A673 (cell line): ENCODE measurements around the gene TOPAZ1.

Experiments used
- EZH2 ChIP-seq: fragments of 200-600 bp; sonication (generic); IDR thresholded peaks from 2 replicates; pipeline ENCODE4 v1.6.1; 2017; ENCODE audit warnings: borderline replicate concordance, low read depth, mild to moderate bottlenecking, mixed read lengths, antibody characterized with exemption, low read length; ENCODE audit not compliant: poor library complexity, severe bottlenecking
- TF ChIP-seq, protein P1 (sequence below): fragments of 300-800, 200-600 bp; sonication (generic); conservative IDR thresholded peaks from 2 replicates; pipeline ENCODE4 v1.5.1; 2017; ENCODE audit warnings: low read depth, mild to moderate bottlenecking, antibody characterized with exemption, low read length, moderate library complexity, mixed read lengths

DNA sequence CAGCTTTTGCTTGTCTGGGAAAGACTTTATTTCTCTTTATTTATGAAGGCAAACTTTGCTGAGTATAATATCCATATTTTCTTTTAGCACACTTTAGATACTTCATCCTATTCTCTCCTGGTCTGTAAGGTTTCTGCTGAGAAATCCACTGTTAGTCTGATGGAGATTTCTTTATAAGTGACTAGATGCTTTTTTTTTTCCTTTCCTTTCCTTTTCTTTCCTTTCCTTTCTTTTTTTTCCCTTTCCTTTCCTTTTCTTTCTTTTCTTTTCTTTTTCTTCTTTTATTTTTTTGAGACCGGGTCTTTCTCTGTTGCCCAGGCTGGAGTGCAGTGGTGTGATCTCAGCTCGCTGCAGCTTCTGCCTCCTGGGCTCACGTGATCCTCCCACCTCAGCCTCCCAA is 38.4 kb downstream of the TOPAZ1 start:
- TF ChIP-seq, protein P1, sequence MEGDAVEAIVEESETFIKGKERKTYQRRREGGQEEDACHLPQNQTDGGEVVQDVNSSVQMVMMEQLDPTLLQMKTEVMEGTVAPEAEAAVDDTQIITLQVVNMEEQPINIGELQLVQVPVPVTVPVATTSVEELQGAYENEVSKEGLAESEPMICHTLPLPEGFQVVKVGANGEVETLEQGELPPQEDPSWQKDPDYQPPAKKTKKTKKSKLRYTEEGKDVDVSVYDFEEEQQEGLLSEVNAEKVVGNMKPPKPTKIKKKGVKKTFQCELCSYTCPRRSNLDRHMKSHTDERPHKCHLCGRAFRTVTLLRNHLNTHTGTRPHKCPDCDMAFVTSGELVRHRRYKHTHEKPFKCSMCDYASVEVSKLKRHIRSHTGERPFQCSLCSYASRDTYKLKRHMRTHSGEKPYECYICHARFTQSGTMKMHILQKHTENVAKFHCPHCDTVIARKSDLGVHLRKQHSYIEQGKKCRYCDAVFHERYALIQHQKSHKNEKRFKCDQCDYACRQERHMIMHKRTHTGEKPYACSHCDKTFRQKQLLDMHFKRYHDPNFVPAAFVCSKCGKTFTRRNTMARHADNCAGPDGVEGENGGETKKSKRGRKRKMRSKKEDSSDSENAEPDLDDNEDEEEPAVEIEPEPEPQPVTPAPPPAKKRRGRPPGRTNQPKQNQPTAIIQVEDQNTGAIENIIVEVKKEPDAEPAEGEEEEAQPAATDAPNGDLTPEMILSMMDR = no peak
- no peak for TF ChIP-seq EZH2
